SIG-M5 treated with dmso at 0.1 percent for 504 hours (cell line): ENCODE data around the gene RIN3.
A peak's percentile ranks its signal among the peaks of the same experiment; 100 is the strongest.
"Not testable (repeated sequence)": the region's sequence is repeated elsewhere in the genome, so short reads cannot be mapped to it uniquely, and the experiment has no call there.

Experiments used
- DNase-seq: peaks from one replicate; lab custom pipeline; 2025; ENCODE audit not compliant: unreplicated experiment; lab: John Stamatoyannopoulos, UW

The RIN3 gene

DNA sequence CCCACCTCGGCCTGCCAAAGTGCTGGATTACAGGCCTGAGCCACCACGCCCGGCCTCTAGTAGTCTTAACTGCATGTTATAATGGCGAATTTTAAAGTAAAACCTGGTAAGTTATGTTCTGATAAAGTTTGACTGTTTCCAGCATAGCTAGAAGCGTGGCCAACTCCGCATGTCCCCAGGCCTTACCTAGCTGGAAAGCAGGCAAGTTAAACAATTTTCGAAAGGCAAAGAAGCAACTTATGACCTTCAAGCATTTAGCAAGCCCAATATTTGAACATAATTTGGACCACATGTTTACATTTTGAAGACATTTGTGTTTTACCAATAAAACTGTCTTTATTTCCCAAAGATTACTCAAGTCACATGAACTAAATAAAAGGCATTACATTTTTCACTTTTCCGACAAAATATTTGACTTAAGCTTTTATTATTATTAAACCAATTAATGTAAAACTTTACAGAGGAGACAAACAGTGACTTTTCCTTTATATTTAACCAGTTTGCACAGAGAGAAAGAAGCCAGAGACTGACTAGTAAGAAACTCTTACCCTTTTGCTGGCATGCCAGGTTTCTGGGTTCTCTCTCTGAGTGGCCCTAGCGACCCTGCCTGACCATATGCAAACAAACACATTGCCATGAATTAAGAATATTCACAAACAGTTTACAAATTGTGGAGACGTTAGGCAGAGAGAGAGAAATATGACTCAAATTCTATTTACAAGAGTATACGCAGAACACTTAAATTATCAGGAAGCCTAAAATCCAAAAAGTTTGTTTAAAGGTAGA is 106.3 kb downstream of the RIN3 start:
- no peak for DNase-seq

DNA sequence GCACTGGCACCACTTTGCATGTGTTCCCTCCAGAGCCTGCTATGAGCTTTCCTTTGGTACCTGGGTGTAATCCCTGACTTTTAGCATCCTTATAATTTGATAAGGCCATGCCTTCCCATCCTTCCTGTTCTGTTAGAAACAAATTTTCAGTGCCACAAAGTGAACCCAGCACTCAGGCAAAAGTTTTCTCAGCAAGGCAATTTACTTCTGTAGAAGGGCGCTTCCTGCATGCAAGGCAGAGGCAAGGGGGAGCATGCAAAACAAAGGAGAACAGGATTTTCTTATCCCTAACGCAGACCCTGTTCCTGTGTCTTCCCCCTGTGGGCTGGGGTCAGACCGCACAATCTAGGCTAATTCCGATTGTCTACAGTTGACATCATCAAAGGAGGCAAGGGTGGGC is 108.7 kb downstream of the RIN3 start:
- DNase-seq, result no peak

DNA sequence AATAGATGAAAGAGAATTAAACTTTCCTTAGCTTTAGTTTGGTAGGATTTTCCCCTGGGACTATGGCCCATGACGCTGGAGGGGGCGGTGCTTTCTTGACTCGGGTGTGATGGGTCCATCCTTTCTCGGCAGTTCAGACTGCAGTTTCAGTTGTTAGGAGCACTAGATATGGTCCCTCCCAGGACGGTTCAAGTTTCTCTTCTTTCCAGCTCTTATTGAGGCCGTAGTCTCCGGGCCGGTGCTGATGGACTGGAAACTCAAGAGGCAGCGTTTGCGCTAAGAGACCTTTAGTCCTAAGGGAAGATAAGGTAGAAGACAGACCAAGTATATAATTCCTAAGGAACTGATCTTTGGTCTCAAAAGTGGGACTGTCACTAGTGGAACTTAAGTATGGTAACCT is 111.2 kb downstream of the RIN3 start:
- DNase-seq, result no peak

DNA sequence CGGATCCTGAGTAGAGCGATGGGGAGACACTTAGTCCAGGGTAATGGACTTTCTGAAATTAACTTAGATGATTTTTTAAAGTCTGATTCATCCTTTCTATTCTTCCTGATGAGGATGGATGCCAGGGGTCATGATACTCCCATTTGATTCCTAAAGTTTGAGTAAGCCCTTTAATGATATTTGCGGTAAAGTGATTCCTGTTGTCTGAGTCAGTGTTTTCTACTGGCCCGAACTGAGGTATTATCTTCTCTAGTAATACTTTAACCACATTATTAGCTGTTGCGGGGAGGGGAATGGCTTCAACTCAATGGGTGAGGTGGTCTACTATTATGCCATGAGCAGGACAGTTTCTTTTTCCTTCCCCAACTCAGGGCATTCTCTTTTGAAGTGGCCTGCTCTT is 111.6 kb downstream of the RIN3 start:
- DNase-seq, result no peak

DNA sequence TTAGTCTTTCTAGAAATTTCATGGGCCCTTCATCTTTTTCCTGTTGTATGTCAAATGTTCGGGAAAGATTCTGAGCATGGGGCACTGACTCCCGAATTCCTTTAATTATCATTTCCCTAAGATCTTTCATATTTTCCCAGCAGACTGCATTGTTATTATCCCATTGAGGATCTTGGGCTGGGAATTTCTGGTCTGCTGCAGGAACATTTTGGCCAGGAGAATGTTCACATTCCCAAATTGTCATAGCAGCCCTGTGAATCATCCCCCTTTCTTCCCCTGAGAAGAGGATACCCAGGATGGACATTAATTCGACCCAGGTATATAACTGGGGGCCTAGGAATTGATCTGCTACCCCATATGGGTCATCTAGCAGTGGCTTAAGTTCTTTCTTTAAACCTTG is 112.5 kb downstream of the RIN3 start:
- DNase-seq, result no peak

DNA sequence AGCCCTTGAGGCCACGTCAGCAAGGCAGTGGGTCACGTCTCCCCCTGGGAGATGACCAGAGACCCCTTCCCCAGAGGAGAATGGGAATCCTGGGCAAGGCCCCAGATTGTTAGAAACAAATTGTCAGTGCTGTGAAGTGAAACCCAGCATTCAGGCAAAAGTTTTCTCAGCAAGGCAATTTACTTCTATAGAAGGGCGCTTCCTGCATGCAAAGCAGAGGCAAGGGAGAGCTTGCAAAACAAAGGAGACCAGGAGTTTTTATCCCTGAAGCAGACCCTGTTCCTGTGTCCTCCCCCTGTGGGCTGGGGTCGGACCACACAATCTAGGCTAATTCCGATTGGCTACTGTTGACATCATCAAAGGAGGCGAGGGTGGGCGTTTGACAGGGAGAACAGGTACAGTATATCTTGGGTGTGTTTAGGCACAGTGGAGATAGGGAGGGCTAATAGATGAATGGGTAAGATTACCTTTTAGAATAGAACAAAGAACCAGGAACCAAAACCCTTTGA is 114.2 kb downstream of the RIN3 start:
- no peak for DNase-seq

DNA sequence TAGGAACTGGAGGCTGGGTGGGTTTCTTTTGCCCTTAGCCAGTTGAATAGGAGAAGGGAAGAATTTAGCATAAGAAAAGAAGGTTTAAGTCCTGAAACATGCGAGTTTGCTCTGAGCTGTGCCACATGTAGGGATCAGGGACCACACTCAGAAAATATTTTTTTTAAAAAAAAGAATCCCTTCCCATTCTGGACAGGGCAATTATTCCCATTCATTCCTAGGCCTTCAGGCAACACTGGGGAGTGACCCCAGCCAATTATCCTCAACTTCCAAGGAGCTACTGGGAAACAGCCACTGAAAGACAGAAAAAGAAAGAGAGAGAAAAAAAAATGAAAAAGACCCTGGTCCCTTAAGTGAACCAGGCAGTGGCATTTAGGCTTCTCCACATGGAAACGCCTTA is 115.1 kb downstream of the RIN3 start:
- no peak for DNase-seq

DNA sequence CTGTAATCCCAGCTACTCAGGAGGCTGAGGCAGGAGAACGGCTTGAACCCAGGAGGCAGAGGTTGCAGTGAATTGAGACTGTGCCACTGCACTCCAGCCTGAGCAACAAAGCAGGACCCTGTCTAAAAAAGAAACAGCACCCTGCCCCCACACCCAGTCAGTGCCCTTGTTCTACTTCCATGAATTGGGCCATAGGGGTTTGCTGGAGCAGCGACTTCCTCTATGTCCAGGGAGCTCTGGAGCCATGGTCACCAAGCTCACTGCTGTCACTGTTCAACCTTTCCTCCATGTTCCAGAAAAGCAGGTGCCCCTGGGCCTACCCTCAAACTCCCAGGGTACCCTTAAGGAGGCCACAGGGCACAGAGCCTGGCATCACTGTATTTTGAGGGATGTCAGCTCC is 116.8 kb downstream of the RIN3 start:
- no peak for DNase-seq

DNA sequence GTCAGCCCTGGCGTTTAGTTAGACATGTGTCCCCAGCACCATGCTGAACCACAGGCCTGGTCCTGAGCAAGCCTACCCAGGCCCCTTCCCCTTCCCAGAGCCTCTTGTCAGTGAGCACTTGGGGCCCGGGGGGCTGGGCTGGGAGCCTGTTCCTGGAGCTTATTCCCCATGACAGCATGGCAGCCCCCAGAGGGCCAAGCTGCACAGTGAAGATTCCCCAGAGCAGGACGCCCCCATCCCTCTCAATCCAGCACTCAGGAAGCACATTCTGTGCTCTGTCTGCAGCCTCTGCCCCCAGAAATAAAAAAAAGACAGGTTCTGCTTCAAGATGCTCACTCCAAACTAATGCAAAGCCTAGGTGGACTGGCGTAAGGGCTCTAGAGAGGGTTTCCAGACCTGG is 117.5 kb downstream of the RIN3 start:
- no peak for DNase-seq

DNA sequence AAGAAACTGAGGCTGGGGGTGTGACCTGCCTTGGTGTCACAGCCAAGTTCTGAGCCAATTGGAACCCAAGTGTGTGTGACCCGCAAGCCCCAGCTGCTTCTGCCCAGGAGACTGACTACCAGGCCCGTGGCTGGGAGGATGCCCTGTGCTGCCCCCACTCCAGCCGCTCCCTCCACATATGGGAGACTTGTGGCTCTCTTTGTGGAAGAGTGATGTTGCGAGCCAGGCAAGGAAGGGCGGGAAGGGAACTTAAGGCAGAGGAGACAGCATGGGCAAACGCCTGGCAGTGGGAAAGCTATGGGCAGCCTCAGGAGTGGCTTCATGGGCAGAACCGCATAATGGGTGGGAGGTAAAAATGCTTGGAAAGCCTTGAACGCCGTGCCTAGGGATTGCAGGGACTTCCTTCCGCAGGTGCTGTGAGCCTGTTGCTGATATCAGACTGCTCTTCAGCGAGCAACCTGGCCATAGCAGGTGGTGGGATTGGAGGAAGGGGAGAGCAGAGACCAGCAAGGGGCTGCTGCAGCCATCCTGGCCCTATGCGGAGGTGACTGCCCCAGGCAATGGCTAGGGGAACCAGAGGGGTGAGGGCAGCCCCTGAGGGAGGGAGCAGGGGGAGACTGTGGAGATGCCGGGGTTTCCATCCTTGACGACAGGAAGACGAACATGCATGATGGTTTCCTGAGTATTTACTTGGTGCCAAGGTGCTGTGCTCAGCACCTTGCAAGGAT is 119.1 kb downstream of the RIN3 start:
- no peak for DNase-seq

DNA sequence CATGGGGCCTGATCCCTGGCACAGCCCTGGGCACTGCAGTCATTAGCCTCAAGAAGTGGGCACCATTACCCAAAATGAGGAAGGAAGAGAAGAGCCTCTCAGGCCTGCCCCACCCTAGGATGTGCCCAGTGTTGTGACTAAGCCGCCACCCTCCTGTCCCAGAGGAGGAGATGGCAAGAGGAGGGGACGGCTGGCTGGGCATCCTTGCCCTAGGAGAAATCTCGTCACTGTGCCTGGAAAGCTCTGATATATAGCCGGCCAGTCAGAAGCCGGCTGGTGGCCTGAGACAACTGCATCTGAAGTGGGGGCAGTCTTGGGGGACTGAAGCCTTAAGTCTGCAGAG is 119.7 kb downstream of the RIN3 start:
- DNase-seq, result no peak

DNA sequence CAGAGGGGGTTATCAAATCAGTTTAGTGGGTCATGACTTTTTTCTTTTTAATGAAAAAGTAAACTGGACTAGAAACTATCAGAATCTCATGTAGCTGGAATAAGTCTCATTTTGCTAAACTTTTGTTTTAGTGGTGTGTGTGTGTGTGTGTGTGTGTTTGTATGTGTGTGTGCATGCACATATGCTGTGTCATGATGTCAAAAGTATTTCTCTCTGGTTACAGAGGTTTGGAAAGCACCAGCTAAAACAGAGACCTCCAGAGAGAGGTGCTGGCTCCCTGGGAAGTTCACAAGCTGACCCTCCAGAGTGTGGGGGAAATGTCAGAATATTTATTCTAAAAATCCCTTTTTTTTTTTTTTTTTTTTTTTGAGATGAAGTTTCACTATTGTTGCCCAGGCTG is 120.1 kb downstream of the RIN3 start:
- no peak for DNase-seq

DNA sequence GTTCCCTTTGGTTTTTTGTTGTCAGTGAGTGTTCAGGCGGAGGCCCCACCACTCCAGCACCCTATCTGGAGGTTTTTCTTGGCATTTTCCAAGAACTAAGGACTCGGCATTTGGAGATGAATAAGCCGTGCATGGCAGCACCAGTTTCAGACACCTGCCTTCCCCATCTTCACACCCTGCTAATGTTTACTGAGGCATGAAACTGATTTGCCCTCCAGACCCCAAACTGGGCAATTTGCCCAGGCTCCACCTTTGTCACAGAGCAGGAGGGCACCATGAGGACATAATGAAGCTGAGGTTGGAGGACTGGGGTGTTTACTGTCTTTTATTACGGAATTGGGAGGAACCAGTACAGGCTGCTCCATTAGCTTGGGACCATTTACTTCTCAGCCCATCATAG is 121.5 kb downstream of the RIN3 start:
- DNase-seq, result no peak

DNA sequence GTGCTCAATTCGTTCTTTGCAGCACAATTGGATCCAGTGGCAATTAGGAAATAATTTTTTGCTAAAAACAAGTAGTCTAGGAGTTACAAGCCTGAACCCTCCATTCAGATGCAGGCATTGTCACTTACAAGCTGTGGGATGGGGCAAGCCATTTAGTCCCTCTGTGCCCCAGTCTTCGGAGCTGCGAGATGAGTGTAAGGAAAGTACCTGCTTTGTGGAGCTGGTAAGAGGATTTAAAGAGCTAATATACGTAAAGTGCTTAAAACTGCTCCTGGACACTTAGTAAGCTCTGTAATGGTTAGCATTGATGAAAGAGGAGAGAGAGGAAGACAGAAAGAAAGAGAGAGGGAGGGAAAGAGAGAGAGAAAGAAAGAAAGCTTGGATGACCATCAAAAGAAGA is 122.3 kb downstream of the RIN3 start:
- DNase-seq, result no peak

DNA sequence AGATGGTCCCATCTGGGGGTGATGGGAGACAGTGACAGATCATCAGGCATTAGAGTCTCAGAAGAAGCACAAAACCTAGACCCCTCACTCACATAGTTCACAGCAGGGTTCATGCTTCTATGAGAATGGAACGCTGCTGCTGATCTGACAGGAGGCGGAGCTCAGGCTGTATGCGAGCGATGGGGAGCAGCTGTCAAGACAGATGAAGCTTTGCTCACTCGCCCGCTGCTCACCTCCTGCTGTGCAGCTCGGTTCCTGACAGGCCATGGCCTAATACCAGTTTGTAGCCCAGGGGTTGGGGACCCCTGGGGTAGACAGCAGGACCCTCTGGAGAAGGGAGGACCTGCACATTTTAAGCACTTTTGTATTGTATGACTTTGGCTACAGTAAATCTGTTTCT is 123.6 kb downstream of the RIN3 start:
- DNase-seq, result no peak

DNA sequence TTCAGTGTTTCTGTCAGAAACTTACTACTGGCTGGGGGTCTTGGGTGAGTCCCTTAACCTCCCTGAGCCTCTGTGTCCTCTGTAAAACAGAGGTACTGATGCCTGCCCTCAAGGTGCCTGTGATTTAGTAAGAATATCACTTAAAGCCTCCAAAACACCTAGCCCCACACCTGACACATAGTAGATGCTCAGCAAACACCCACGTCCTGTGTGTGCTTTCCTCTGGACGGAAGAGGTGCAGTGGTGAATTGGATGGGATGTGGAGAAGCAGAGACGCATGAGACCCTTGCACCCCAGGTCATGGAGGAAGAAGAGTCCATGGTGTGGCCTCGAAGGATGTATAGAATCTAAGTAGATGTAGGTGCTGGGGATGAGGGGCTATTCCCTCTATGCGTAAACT is 124.3 kb downstream of the RIN3 start:
- DNase-seq, result no peak

DNA sequence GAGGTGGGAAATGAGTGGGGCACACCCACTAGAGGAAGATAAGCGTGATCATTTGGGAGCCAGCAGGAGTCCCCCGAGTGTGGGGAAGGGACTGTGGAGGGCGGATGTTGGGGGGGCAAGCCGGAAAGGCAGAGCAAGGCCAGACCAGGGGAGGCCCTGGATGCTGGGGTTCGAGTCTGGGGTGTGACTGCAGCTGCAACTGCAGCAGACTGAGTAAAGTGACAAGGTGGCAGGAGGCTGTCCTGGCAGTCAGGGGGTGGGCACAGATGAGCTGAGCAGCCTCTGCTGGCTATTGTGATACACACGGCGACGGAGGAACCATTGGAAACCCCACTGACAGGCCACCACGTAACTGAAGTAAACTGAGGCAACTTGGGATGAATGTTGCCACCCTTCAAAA is 124.7 kb downstream of the RIN3 start:
- no peak for DNase-seq

DNA sequence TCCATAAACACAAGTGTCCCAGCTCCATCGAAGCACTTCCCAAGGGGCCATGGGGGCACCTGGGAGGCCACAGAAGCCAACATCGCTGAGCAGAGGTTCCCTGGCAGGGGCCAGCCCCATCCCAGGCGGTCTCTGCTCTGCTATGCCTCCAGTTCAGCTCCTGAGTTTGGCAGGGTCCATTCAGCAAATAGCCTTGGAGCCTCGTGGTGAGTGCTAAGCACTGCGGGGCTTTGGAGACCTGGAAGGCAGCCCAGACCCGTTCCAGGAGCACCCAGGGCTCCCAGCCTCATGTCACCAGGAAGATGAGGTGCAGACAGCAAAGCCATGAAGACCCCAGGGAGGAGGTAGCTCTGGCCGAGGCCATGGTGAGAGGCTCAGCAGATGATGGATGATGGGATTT is 125.3 kb downstream of the RIN3 start:
- no peak for DNase-seq

DNA sequence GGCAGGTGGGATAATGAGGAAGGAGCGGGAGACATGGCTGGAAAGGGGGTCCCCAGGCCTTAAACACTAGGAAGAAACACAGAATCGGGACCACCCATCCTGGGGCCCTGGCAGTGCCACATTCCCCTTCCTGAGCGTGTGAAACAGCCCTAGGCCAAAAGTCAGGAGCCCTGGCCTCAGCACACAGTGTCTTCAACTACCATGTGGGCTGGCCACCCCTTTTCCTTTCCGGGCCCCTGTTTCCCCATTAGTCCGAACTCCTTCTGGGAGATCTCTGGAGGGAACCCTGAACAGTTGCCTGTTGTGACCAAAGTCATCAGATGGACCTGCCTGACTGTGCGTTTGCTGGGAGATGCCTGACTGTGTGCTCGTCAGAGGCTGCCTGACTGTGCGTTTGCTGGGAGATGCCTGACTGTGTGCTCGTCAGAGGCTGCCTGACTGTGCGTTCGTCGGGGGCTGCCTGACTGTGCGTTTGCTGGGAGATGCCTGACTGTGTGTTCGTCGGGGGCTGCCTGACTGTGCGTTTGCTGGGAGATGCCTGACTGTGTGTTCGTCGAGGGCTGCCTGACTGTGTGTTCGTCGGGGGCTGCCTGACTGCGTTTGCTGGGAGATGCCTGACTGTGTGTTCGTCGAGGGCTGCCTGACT is 126.0 kb downstream of the RIN3 start:
- DNase-seq, result not testable (repeated sequence)

DNA sequence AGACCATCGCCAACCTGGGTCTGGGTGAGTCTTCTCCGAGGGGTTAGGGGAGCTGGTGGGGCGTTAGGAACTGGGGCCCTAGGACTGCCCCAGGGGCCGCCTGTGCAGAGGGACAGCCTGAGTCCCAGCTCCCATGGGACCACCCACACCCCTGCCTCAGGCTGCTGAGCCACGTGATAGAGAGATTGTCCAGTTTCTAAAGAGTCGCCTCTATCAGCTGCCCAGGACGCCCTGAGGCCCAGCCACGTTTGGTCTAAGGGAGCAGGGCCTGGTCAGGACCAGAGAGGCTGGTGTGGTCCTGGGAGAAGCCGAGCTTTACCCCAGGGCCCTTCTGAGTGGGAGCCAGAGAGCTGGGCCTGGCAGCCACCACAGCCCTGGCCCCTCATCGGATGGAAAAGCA is 127.7 kb downstream of the RIN3 start:
- DNase-seq, result no peak

DNA sequence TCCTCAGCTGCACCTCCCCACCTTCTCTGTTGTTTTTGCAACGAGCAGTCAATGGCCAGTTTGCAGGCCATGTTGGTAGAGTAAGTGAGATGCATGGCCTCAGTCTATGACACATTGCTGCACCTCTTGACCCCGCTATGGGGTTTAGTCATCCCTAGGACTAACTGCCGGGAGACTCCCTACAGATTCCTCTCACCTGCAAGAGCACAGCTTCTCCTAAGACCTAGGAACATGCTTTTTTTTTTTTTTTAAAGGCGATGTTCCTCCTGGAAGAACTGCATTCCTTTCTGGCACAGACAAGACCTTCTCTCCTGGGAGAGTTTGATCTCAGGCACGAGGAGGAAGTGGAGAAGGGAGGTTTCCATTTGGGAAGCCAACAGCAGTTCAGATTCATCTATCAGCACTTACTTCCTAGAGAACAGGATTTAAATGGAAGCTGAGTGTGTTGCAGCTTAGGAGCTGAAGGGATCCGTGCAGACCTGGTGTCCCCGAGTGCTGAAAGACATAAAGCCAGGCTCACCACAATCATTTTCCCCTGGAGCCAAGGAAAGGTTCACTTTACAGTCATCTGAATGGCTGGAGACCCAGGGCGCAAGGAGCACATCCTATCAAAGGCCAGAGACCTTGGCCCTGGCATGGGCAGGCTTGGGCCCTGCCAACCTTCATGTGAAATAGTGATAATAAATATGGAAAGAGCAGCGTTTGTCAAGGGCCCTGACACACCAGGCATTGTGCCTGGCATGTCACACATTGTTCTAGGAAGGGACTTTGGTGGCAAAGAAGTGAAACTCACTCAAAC is 130.8 kb downstream of the RIN3 start:
- DNase-seq, result peak; percentile 13
